Fibroblast of villous mesenchyme (primary cell): ENCODE data around the gene RLF. TPM values are rescaled to one million over a fixed set of nuclear protein-coding genes. Genes with fewer than 3 reads are reported as not detected.
A peak's percentile ranks its signal among the peaks of the same experiment; 100 is the strongest.

Experiments used
- DNase-seq: peaks from one replicate; pipeline ENCODE4 v3.0.0-alpha.2; 2010; ENCODE audit warnings: low read depth
- H3K4me3 ChIP-seq: 2 replicates; pipeline ENCODE4 v1.5.1; 2011; ENCODE audit warnings: low read depth, mild to moderate bottlenecking, low read length
- total RNA-seq: library from RNA; depleted of rRNA; stranded (reverse); fragments of >200 nt; gene quantifications from 2 replicates; pipeline ENCODE4 v1.2.3, GENCODE V29; 2012
- TF ChIP-seq, protein P1 (sequence below): IDR thresholded peaks from 2 replicates; pipeline ENCODE4 v1.5.1; 2012; ENCODE audit warnings: low read depth, mild to moderate bottlenecking, low read length; ENCODE audit not compliant: insufficient read depth

RLF gene
- total RNA-seq, 1 donor: 26.3 TPM

DNA sequence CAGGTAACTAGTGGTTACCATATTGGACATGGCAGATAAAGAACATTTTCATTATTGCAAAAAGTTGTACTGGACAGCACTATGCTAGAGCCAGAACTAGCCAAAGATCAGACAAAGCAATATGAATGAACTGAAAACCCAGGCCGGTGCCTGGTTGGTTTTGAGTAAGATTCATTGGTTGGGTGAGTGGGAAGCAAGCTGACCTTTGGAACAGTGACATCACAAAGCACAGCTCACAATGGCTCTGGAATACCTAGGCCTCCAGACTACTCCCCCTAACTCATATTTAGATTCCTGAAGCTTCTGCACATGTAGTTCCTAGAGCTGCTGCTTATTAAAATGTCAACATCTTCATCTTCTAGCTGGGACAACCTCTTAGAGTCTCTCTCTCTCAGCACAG is 86.5 kb downstream of the RLF start, which contains the start of gene TMCO2:
TMCO2 (plus strand) TSS at position 283 of the 400 bp plus-strand sequence; CDS start at position 340, 57 bp downstream.
- TF ChIP-seq, protein P1, sequence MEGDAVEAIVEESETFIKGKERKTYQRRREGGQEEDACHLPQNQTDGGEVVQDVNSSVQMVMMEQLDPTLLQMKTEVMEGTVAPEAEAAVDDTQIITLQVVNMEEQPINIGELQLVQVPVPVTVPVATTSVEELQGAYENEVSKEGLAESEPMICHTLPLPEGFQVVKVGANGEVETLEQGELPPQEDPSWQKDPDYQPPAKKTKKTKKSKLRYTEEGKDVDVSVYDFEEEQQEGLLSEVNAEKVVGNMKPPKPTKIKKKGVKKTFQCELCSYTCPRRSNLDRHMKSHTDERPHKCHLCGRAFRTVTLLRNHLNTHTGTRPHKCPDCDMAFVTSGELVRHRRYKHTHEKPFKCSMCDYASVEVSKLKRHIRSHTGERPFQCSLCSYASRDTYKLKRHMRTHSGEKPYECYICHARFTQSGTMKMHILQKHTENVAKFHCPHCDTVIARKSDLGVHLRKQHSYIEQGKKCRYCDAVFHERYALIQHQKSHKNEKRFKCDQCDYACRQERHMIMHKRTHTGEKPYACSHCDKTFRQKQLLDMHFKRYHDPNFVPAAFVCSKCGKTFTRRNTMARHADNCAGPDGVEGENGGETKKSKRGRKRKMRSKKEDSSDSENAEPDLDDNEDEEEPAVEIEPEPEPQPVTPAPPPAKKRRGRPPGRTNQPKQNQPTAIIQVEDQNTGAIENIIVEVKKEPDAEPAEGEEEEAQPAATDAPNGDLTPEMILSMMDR: no peak
- no peak within 1 kb of the TSS for H3K4me3 ChIP-seq
- DNase-seq: no peak

DNA sequence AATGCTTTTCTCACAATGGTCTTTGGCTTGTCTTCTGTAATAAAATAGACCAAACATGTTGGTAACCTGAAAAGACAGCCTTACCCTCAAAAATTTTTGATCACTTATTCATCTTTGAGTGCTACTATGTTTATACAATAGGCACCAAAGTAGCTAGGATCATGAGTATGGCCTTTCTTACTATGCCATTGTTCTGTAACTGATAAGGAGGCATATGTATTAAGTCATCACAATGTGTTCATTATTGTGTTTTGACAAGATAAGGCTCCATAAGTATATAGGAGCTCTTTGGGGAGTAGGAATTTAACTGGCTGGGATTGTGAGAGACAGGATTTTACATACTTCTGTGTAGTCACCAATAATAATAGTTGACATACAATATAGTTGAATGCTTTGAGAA is 87.2 kb downstream of the RLF start:
- no peak for DNase-seq
- no peak overlapping the region for H3K4me3 ChIP-seq
- TF ChIP-seq, protein P1: no peak

DNA sequence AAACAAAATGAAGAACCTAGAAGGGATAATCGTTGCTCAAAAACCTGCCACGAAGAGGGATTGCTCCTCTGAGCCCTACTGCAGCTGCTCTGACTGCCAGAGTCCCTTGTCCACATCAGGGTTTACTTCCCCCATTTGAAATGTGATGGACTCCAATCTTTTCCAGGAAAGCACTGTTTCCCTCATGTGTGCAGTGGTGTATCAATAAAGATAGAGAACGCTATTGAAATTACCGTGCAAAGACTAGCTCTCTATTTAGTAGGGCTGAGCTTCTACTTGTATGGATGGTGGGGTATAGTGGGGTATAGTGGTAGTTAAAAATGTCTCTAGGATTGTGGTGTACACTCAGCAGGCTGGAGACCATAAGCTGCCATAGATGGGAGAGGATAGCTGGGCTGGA is 90.3 kb downstream of the RLF start:
- no peak for DNase-seq
- TF ChIP-seq, protein P1: no peak
- H3K4me3 ChIP-seq: no peak overlapping the region

DNA sequence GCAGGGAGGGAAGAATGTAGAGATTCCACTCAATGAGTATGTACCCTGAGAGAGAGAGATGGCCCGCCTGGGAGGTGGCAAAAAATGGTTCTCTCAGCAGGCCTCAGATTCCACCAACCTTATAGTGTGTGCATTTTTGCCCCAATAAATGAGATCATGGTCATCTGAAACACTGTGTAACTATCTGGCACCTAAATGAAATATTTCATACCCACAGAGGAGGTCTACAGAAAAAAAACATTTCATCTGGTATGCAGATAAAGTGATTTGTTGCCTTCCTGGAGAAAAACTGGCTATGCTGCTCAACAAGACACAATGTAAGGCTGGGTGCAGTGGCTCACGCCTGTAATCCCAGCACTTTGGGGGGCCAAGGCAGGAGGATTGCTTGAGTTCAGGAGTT is 91.4 kb downstream of the RLF start:
- TF ChIP-seq, protein P1: no peak
- no peak for DNase-seq
- no peak overlapping the region for H3K4me3 ChIP-seq

DNA sequence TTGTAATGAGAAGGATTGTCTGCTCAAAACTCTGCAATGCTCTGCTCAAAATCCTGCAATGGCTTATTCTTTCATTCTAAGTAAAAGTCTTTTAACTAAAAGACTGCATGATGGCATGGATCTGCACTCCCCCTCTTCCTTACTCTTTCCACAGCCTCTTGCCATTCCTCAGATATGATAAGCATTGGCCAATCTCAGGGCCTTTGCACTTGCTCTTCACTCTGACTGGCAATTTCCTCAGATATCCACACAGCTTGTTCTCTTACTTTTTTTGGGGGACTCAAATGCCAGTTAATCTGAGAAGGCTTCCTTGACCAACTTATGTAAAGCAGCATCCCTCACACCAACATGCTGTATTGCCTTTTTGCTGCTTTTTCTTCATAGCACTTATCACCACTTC is 94.0 kb downstream of the RLF start:
- no peak overlapping the region for H3K4me3 ChIP-seq

DNA sequence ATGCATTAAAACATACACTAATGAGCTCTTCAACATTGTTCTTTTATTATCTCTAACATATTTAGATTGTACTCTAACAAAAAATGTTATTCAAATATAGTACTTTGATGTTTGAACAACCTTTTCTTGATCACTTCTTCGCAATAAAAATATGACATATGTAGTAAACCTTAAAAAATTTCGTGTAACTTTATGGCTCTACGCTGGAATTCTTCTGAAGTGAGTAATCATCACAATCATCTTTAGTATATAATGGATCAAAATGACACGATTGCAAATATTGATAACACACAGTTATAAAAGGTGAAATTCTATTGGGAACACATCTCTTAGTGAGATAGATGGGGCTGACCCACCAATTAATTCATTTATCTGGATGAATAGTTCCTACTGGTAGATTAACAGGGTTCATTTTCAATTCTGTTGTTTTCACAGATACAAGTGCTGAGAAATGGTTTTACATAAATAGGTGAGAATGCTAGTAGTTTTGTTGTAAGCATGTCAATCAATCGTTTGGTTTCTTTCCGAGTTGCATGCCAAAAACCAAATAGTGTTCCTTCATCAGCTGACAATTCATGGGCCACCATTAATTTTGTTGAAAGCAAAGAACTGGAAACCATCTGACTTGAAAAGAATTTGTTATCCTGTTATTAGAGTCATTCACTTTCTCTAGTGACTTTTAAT is 95.4 kb downstream of the RLF start:
- TF ChIP-seq, protein P1: no peak
- no peak for DNase-seq
- peak overlapping the region; percentile 73 for H3K4me3 ChIP-seq

More for the DNA sequence above, 94.0 kb downstream of the RLF start:
- TF ChIP-seq, protein P1: no peak
- DNase-seq: no peak

DNA sequence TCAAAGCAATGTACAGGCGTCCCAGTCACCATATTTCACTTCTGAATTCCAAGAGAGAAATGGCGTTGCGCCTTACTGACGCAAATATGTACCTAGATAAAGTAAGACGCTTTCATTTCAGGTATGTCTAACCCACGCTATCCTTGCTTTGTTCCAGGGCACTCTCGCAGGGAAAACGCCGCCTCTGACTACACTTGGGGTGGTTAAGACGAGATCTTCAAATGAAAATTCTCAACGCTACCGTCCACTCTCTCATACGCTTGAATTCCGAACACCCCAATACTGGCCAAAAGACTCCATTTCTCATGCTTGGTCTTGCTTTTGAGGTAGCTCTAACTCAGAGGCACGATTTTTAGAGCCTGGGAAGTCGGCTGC is 96.1 kb downstream of the RLF start:
- H3K4me3 ChIP-seq: peak overlapping the region; percentile 73
- no peak for DNase-seq
- TF ChIP-seq, protein P1: no peak
